A673 (cell line): ENCODE measurements around the gene TPM4. TPM values are rescaled to one million over a fixed set of nuclear protein-coding genes. Genes with fewer than 3 reads are reported as not detected.

ENCODE experiments used
- BruUV-seq: library from RNA; stranded (reverse); fragments of 400-500 nt; replicated peaks from 2 replicates; lab custom pipeline; 2021; lab: Mats Ljungman, UMichigan
- CTCF ChIA-PET: fragments of 300-600 bp; sonication (Branson Sonifier 250); formaldehyde crosslinking; loops from one replicate; lab custom pipeline; 2022; ENCODE audit warnings: antibody characterized with exemption; lab: Charles Lee
- POLR2A ChIA-PET: fragments of 300-600 bp; sonication (Branson Sonifier 250); formaldehyde crosslinking; loops from one replicate; lab custom pipeline; 2022; ENCODE audit warnings: antibody characterized with exemption; ENCODE audit not compliant: low non-redundant PET; lab: Charles Lee
- DNase-seq: peaks from one replicate; pipeline ENCODE4 v3.0.0-alpha.2; 2015; ENCODE audit warnings: low spot score
- H3K27ac ChIP-seq: fragments of 200-600 bp; sonication (generic); 2 replicates; pipeline ENCODE4 v1.5.1; 2016; ENCODE audit warnings: mixed run types, low read depth, mild to moderate bottlenecking, mixed read lengths, antibody characterized with exemption, low read length; ENCODE audit not compliant: poor library complexity, severe bottlenecking
- H3K27me3 ChIP-seq: fragments of 200-600 bp; sonication (generic); replicated peaks from 2 replicates; pipeline ENCODE4 v1.6.1; 2017; ENCODE audit warnings: mixed run types, low read depth, mild to moderate bottlenecking, mixed read lengths, antibody characterized with exemption, low read length; ENCODE audit not compliant: insufficient read depth, poor library complexity
- H3K36me3 ChIP-seq: fragments of 200-600 bp; sonication (generic); 2 replicates; pipeline ENCODE4 v1.6.1; 2016; ENCODE audit warnings: mixed run types, mild to moderate bottlenecking, mixed read lengths, antibody characterized with exemption, low read length; ENCODE audit not compliant: insufficient read depth, poor library complexity, severe bottlenecking
- H3K4me1 ChIP-seq: fragments of 200-600 bp; sonication (generic); 2 replicates; pipeline ENCODE4 v1.6.1; 2017; ENCODE audit warnings: mixed run types, mild to moderate bottlenecking, mixed read lengths, antibody characterized with exemption, low read length; ENCODE audit not compliant: insufficient read depth, poor library complexity, severe bottlenecking
- H3K4me3 ChIP-seq: fragments of 200-600 bp; sonication (generic); 2 replicates; pipeline ENCODE4 v1.5.1; 2016; ENCODE audit warnings: low read depth, mixed run types, mild to moderate bottlenecking, mixed read lengths, low read length; ENCODE audit not compliant: poor library complexity, severe bottlenecking
- H3K9me3 ChIP-seq: fragments of 200-600 bp; sonication (generic); 2 replicates; pipeline ENCODE4 v1.6.1; 2016; ENCODE audit warnings: mixed run types, low read depth, mild to moderate bottlenecking, mixed read lengths, antibody characterized with exemption, low read length; ENCODE audit not compliant: poor library complexity, severe bottlenecking
- CTCF ChIP-seq: fragments of 300-800, 200-600 bp; sonication (generic); conservative IDR thresholded peaks from 2 replicates; pipeline ENCODE4 v1.5.1; 2017; ENCODE audit warnings: low read depth, mild to moderate bottlenecking, antibody characterized with exemption, low read length, moderate library complexity, mixed read lengths
- EZH2 ChIP-seq: fragments of 200-600 bp; sonication (generic); IDR thresholded peaks from 2 replicates; pipeline ENCODE4 v1.6.1; 2017; ENCODE audit warnings: borderline replicate concordance, low read depth, mild to moderate bottlenecking, mixed read lengths, antibody characterized with exemption, low read length; ENCODE audit not compliant: poor library complexity, severe bottlenecking
- intact Hi-C: fragments of 100-400 bp; cut with micrococcal nuclease; formaldehyde crosslinking; loops from one replicate; pipeline ENCODE4 v1.10.0; 2022; ENCODE audit not compliant: unreplicated experiment
- total RNA-seq: library from RNA; stranded (reverse); gene quantifications from 2 replicates; pipeline ENCODE4 v1.2.3, GENCODE V29; 2021

The TPM4 gene
- total RNA-seq, 1 experiment from 2014 or later: 476 TPM

- CTCF ChIA-PET: no interaction called here
- POLR2A ChIA-PET: no interaction called here
- Histone ChIP-seq H3K9me3 (no peaks in the 10 kb centered on the region), H3K27ac (no peak overlapping the region), H3K36me3 (no peaks in the 10 kb centered on the region), H3K4me1 (no peaks in the 10 kb centered on the region), H3K27me3 (no peaks in the 10 kb centered on the region), H3K4me3 (no peak overlapping the region)
- intact Hi-C loops: no loop called here
- TF ChIP-seq EZH2 (no peak), CTCF (no peak)
- BruUV-seq: no TSS peak
- DNase-seq: no peak
These were observed 65.8 kb downstream of the TPM4 start for GRCh38 chr19:16142032-16142580.

- H3K36me3 ChIP-seq: no peaks in the 10 kb centered on the region
- no peaks in the 10 kb centered on the region for H3K4me1 ChIP-seq
- no peak for TF ChIP-seq EZH2
- no peak for TF ChIP-seq CTCF
- ChIA-PET CTCF (interaction anchor here (0.6 kb wide), 1 partner anchor 234 kb away, joined by 3 read pairs; no protein-coding TSS in a partner anchor), POLR2A (no interaction called here)
- H3K27ac ChIP-seq: no peak within 1 kb of the TSS
- H3K9me3 ChIP-seq: no peaks in the 10 kb centered on the region
- DNase-seq: no peak
- no peaks in the 10 kb centered on the region for H3K27me3 ChIP-seq
- no peak within 1 kb of the TSS for H3K4me3 ChIP-seq
- BruUV-seq: no TSS peak
- intact Hi-C loops: no loop called here
These were observed 67.3 kb downstream of the TPM4 start, which contains the start of gene HSH2D for GRCh38 chr19:16143399-16144215. TSS of gene HSH2D (plus strand) at chr19:16143685. CDS start at chr19:16148751, 5,066 bp downstream.

GRCh38 chr19:16144216-16144581 lies 67.9 kb downstream of the TPM4 start:
- Histone ChIP-seq H3K4me3 (no peak overlapping the region), H3K27me3 (no peaks in the 10 kb centered on the region), H3K9me3 (no peaks in the 10 kb centered on the region), H3K36me3 (no peaks in the 10 kb centered on the region), H3K27ac (no peak overlapping the region), H3K4me1 (no peaks in the 10 kb centered on the region)
- no peak for DNase-seq
- TF ChIP-seq CTCF (no peak), EZH2 (no peak)
- POLR2A ChIA-PET: no interaction called here
- BruUV-seq: no TSS peak
- intact Hi-C loops: no loop called here
- CTCF ChIA-PET: interaction anchor here (0.6 kb wide), 1 partner anchor 233 kb away, joined by 3 read pairs; no protein-coding TSS in a partner anchor
